Activated T-helper 9 cell treated with anti-CD3 and anti-CD28 coated beads, Interleukin-2, amount 50 U/mL, for 16 hours (primary cell): ENCODE measurements around the gene CD300C.
"Not testable (repeated sequence)": the region's sequence is repeated elsewhere in the genome, so short reads cannot be mapped to it uniquely, and the experiment has no call there.

Experiments
- DNase-seq: peaks from one replicate; pipeline ENCODE4 v3.0.0-alpha.2; 2020; ENCODE audit warnings: low read depth

CD300C gene

DNA sequence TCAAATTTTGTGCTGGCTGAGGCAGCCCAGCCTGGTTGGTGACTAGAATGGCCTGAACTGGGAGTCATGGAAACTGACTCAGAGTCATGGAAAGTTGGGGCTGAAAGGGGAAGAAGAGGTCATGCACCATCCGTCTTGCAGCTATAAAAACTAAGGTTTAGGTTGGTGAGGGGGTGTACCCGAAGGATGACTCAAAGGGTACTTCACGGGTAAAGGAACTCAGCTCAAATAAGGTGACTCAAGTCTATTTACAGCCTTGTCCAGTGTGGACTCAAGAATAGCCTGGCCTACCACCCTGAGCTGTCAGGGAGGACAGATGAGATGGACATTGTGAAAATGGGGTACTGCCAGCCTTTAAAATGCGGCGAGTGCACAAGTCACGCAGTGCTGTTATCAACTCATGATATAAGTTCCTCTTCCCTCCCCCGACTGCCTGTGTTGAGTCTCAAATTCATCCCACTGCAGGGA, 33.3 kb downstream of the CD300C start:
- DNase-seq: no peak

DNA sequence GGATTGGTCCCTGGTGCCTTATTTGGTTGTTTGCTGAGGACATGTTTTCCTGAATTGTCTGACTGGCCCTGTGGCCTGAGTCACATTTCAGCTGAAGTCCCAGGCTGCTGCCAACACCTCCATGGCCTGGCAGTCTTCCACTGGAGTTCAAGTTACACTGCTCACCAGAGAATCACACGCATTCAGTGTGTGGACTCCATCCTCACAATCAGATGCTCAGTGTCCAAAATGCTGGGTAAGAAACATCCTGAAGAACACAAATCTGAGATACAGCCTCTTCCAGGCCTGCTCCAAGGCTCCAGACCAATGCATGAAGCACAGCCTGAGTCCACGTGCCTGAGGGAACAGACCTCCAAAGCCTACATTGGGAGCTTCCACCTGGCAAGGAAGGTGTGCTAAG, 33.9 kb downstream of the CD300C start:
- DNase-seq: no peak

DNA sequence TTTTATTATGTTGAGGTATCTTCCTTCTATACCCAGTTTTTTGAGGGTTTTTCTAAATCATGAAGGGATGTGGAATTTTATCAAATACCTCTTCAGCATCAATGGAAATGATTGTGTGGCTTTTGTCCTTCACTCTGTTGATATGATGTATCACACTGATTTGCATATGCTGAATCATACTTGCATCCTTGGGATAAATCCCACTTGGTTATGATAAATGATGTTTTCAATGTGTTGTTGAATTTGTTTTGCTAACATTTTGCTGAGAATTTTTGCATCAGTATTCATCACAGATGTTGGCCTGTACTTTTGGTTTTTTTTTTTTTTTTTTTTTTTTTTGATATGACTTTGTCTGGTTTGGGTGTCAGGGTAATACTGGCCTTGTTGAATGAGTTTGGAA, 37.8 kb downstream of the CD300C start:
- no peak for DNase-seq

GRCh38 chr17:74503949-74504348, 42.0 kb downstream of the CD300C start:
- not testable (repeated sequence) for DNase-seq

DNA sequence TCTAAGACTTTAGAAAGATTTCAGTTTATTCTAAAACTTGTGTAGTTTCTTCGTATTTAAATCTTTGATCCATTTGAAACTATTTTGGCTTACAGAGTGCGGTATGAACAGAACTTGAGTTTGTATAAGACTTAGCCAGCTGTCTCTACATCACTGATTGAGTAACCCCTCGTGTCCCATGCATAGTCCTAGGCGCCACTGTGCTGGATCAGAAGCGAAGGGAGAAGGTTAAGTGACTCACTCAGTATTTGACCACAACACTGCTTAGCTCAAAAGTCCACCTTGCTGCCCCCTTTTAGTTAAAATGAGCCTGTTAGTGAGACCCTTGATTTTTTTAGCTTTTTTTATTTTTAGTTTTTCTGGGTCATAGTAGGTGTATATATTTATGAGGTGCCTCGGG, 43.1 kb downstream of the CD300C start:
- no peak for DNase-seq

DNA sequence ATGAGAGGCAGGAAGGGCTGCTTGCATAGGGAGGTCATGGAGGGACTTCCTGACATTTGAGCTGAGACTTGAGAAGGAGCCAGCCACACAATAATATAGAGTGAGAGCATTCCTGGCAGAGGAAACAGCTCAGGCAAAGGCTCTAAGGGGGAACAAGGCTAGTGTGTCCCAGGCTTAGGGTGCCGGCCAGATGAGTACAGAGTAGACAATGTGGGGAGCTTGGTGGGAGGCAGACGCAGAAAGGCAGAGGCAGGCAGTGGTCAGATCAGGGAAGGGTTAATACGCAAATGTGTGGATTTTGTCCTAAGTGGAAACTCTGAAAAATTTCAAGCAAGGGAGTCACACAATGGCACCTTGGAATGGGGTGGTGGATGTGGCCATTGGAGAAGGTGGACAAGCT, 45.9 kb downstream of the CD300C start:
- no peak for DNase-seq

DNA sequence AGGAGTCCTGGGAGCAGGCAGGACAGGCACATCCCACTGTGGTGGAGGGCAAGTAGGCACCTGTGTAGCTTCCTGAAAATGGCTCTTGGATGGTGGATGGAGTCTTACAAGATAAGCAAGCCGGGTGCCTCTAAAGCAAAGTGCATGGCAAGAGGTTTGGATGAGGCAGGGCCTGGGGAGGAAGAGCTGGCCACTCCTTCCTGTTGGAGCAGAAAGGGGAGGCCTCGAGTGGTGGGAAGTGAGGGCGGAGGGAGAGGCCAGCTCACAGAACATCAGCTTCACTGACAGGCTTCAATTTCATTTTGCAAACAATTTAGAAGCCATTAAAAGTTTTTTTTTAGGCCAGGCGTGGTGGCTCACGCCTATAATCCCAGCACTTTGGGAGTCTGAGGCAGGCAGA, 48.4 kb downstream of the CD300C start:
- no peak for DNase-seq

- DNase-seq: peak; percentile 40
These were observed 52.5 kb downstream of the CD300C start for GRCh38 chr17:74493331-74493833.

DNA sequence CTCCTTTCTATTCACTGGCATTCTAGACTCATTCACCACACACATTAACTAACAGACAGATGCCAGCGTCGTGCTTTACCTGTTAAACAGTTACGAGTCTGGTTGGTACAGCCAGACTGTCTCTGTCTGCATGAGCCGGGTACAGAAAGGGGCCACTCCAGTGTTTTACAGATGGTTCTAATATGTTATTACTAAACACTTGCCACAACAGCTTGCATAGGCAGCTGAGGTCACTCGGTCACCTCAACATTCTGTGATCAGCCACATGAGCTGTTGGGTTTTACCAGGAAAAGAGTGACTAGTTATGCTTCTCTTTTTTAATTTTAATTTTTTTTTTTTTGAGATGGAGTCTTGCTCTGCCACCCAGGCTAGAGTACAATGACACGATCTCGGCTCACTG, 54.3 kb downstream of the CD300C start:
- DNase-seq: no peak
